Measurements from ENCODE around the gene TMEM132E.

TMEM132E gene

DNA sequence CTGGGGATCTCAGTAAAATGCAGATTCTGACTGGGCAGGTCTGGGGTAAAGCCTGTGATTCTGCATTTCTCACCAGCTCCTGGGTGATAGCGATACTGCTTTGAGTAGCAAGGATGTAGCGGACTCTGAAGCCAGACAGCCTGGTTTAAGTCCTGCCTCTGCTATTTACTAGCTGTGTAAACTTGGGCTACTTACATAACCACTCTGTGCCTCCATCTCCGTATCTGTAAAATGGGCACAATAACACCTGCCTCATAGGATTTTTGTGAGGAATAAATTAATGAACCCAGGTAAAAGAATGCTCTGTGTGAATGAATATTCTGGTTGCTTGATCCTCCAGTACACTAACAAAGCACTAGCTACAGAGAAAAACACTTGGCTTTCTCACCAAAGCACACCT lies 54.4 kb downstream of the TMEM132E start:
- no peak overlapping the region for H3K4me3 ChIP-seq (replicated peaks; ENCODE audit: insufficient read depth, low read length)
- H3K27me3 ChIP-seq (ENCODE audit: insufficient read depth, poor library complexity, severe bottlenecking), result peaks cover 17% of the 10 kb centered on the region
- TF ChIP-seq, protein P1, sequence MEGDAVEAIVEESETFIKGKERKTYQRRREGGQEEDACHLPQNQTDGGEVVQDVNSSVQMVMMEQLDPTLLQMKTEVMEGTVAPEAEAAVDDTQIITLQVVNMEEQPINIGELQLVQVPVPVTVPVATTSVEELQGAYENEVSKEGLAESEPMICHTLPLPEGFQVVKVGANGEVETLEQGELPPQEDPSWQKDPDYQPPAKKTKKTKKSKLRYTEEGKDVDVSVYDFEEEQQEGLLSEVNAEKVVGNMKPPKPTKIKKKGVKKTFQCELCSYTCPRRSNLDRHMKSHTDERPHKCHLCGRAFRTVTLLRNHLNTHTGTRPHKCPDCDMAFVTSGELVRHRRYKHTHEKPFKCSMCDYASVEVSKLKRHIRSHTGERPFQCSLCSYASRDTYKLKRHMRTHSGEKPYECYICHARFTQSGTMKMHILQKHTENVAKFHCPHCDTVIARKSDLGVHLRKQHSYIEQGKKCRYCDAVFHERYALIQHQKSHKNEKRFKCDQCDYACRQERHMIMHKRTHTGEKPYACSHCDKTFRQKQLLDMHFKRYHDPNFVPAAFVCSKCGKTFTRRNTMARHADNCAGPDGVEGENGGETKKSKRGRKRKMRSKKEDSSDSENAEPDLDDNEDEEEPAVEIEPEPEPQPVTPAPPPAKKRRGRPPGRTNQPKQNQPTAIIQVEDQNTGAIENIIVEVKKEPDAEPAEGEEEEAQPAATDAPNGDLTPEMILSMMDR (IDR thresholded peaks at IDR 0.05; ENCODE audit: insufficient read depth, low read length), result no peak
- no peak for TF ChIP-seq GABPA (IDR thresholded peaks at IDR 0.05; ENCODE audit: low read depth)
- H3K27ac ChIP-seq (replicated peaks), result no peak overlapping the region
- DNase-seq (ENCODE audit: low read depth in 1 of 2, low spot score in 1 of 2), result no peak

DNA sequence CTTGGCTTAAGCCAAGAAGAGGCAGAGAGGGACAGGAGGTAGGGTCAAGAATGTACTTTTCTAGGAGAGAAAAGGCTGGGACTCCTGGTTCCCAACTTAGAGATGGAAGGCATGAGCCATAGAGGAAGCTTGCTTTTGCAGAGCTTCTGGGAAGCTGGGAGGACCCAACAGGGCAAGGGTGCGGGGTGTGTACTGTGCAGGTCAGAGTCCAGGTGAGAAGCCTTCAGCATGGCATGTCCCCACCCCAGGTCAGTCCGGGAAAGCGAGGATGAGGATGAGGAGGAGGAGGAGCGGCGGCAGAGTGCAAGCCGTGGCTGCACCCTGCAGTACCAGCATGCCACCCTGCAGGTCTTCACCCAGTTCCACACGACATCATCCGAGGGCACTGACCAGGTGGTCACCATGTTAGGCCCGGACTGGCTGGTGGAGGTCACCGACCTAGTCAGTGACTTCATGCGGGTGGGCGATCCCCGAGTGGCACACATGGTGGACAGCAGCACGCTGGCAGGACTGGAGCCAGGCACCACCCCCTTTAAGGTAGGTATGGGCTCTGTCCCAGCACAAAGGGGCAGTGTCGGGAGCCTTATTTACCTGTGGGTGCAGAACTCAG lies 55.3 kb downstream of the TMEM132E start:
- no peak overlapping the region for H3K4me3 ChIP-seq (replicated peaks; ENCODE audit: insufficient read depth, low read length)
- DNase-seq (ENCODE audit: low read depth in 1 of 2, low spot score in 1 of 2), result no peak
- no peak overlapping the region for H3K27ac ChIP-seq (replicated peaks)
- TF ChIP-seq, protein P2, sequence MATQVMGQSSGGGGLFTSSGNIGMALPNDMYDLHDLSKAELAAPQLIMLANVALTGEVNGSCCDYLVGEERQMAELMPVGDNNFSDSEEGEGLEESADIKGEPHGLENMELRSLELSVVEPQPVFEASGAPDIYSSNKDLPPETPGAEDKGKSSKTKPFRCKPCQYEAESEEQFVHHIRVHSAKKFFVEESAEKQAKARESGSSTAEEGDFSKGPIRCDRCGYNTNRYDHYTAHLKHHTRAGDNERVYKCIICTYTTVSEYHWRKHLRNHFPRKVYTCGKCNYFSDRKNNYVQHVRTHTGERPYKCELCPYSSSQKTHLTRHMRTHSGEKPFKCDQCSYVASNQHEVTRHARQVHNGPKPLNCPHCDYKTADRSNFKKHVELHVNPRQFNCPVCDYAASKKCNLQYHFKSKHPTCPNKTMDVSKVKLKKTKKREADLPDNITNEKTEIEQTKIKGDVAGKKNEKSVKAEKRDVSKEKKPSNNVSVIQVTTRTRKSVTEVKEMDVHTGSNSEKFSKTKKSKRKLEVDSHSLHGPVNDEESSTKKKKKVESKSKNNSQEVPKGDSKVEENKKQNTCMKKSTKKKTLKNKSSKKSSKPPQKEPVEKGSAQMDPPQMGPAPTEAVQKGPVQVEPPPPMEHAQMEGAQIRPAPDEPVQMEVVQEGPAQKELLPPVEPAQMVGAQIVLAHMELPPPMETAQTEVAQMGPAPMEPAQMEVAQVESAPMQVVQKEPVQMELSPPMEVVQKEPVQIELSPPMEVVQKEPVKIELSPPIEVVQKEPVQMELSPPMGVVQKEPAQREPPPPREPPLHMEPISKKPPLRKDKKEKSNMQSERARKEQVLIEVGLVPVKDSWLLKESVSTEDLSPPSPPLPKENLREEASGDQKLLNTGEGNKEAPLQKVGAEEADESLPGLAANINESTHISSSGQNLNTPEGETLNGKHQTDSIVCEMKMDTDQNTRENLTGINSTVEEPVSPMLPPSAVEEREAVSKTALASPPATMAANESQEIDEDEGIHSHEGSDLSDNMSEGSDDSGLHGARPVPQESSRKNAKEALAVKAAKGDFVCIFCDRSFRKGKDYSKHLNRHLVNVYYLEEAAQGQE (IDR thresholded peaks at IDR 0.05; ENCODE audit: insufficient replicate concordance, low read depth), result no peak
- TF ChIP-seq, protein P1 (IDR thresholded peaks at IDR 0.05; ENCODE audit: insufficient read depth, low read length), result no peak
- TF ChIP-seq SPI1 (IDR thresholded peaks at IDR 0.05; ENCODE audit: borderline replicate concordance, low read depth), result no peak
- no peak for TF ChIP-seq GABPA (IDR thresholded peaks at IDR 0.05; ENCODE audit: low read depth)
- TF ChIP-seq POLR2AphosphoS5 (IDR thresholded peaks at IDR 0.05; ENCODE audit: low read depth), result no peak
- peaks cover 17% of the 10 kb centered on the region for H3K27me3 ChIP-seq (ENCODE audit: insufficient read depth, poor library complexity, severe bottlenecking)

DNA sequence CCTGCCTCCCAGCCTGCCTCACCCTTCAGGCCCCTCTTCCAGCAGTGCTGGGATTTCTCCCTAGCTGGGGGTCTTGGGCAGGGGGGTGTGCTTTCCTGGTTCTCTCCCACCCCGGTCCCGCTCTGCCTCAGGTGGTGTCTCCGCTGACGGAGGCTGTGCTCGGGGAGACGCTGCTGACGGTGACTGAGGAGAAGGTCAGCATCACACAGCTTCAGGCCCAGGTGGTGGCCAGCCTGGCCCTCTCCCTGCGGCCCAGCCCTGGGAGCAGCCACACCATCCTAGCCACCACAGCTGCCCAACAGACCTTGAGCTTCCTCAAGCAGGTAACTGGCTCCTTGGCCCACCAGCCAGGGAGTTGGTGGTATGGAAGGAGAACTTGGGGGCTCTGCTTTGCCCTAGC lies 56.5 kb downstream of the TMEM132E start:
- Histone ChIP-seq H3K4me3 (replicated peaks; ENCODE audit: insufficient read depth, low read length) (no peak overlapping the region), H3K27ac (replicated peaks) (no peak overlapping the region), H3K27me3 (ENCODE audit: insufficient read depth, poor library complexity, severe bottlenecking) (peaks cover 17% of the 10 kb centered on the region)
- no peak for TF ChIP-seq GABPA (IDR thresholded peaks at IDR 0.05; ENCODE audit: low read depth)
- DNase-seq (ENCODE audit: low read depth in 1 of 2, low spot score in 1 of 2), result no peak

DNA sequence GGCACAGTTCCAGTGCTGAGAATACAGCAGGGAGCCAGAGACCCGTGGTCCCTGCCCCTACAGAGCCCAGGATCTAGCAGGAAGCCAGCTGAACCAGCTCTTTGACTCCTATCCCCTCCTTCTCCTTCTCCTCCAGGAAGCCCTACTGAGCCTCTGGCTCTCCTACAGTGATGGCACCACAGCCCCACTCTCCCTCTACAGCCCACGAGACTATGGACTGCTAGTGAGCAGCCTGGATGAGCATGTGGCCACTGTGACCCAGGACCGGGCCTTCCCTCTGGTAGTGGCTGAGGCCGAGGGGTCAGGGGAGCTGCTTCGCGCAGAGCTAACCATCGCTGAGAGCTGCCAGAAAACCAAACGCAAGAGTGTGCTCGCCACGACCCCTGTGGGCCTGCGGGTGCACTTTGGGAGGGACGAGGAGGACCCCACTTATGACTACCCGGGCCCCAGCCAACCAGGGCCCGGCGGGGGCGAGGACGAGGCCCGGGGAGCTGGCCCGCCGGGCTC lies 57.7 kb downstream of the TMEM132E start:
- no peak for TF ChIP-seq POLR2AphosphoS5 (IDR thresholded peaks at IDR 0.05; ENCODE audit: low read depth)
- TF ChIP-seq GABPA (IDR thresholded peaks at IDR 0.05; ENCODE audit: low read depth), result no peak
- TF ChIP-seq, protein P2 (IDR thresholded peaks at IDR 0.05; ENCODE audit: insufficient replicate concordance, low read depth), result no peak
- no peak for TF ChIP-seq SPI1 (IDR thresholded peaks at IDR 0.05; ENCODE audit: borderline replicate concordance, low read depth)
- TF ChIP-seq, protein P1 (IDR thresholded peaks at IDR 0.05; ENCODE audit: insufficient read depth, low read length), result no peak
- H3K4me3 ChIP-seq (replicated peaks; ENCODE audit: insufficient read depth, low read length), result no peak overlapping the region
- DNase-seq (ENCODE audit: low read depth in 1 of 2, low spot score in 1 of 2), result no peak
- peaks cover 17% of the 10 kb centered on the region for H3K27me3 ChIP-seq (ENCODE audit: insufficient read depth, poor library complexity, severe bottlenecking)
- H3K27ac ChIP-seq (replicated peaks), result no peak overlapping the region

Data from HL-60 (cell line).